Esophagus muscularis mucosa (tissue), 4 donors: ENCODE measurements around the gene HOXD11. TPM values are rescaled to one million over a fixed set of nuclear protein-coding genes. Genes with fewer than 3 reads are reported as not detected.

Experiments used
- DNase-seq: peaks from one replicate; pipeline ENCODE4 v3.0.0-alpha.2; 2017; ENCODE audit errors: extremely low spot score
- H3K27ac ChIP-seq, 4 donors: fragments of 200-600 bp; sonication (generic); replicated peaks in 1 of 4; 1 replicate in 3 of 4; 2 replicates in 1 of 4; pipeline ENCODE4 v1.5.1; 2016 to 2019; ENCODE audit warnings: mild to moderate bottlenecking in 1 of 4
- H3K27me3 ChIP-seq, 4 donors: fragments of 200-600 bp; sonication (generic); one replicate each; pipeline versions ENCODE4 v1.5.1 to v1.6.0; 2016 to 2019
- H3K36me3 ChIP-seq, 4 donors: fragments of 200-600 bp; sonication (generic); one replicate each; pipeline ENCODE4 v1.5.1; 2016 to 2019
- H3K4me1 ChIP-seq, 4 donors: fragments of 200-600 bp; sonication (generic); one replicate each; pipeline ENCODE4 v1.5.1; 2016 to 2019
- H3K4me3 ChIP-seq, 4 donors: fragments of 200-600 bp; sonication (generic); 1 replicate in 2 of 4; 2 replicates in 2 of 4; pipeline ENCODE4 v1.5.1; 2016 to 2019; ENCODE audit warnings: mild to moderate bottlenecking in 4 of 4, moderate library complexity in 1 of 4
- H3K9me3 ChIP-seq, 4 donors: fragments of 200-600 bp; sonication (generic); 1 replicate in 3 of 4; 2 replicates in 1 of 4; pipeline ENCODE4 v1.5.1; 2016 to 2019
- CTCF ChIP-seq, 3 experiments: fragments of 200-600 bp in 2 of 3; fragments of 450-650 bp in 1 of 3; sonication (generic) in 2 of 3; IDR thresholded peaks; one replicate each; pipeline ENCODE4 v1.5.1; 2017 to 2019; ENCODE audit warnings: antibody characterized with exemption in 3 of 3, mild to moderate bottlenecking in 2 of 3, moderate library complexity in 1 of 3
- EP300 ChIP-seq: sonication (generic); formaldehyde crosslinking; IDR thresholded peaks from one replicate; pipeline ENCODE4 v1.6.1; 2017; ENCODE audit warnings: antibody characterized with exemption
- POLR2A ChIP-seq: fragments of 450-650 bp; IDR thresholded peaks from one replicate; pipeline ENCODE4 v1.6.1; 2017; ENCODE audit warnings: antibody characterized with exemption, moderate library complexity, mild to moderate bottlenecking, low read depth
- POLR2AphosphoS5 ChIP-seq, 2 donors: sonication (generic); formaldehyde crosslinking; IDR thresholded peaks; one replicate each; pipeline ENCODE4 v1.6.1; 2017; ENCODE audit warnings: antibody characterized with exemption in 2 of 2
- WGBS: methylation state at CpG from one replicate; pipeline ENCODE4 v1.1.5; 2018; 5-methylcytosine and 5-hydroxymethylcytosine counted together
- intact Hi-C: fragments of 100-400 bp; cut with DNase I; formaldehyde crosslinking; loops from one replicate; pipeline ENCODE4 v1.15.1; 2023
- total RNA-seq, 4 donors: library from RNA; depleted of rRNA; stranded (reverse); fragments of >200 nt; gene quantifications; one replicate each; pipeline versions ENCODE4 v1.1.0 to v1.2.1, GENCODE V29; 2016

Gene HOXD11
- total RNA-seq, 4 donors from 2014 or later, result not detected

GRCh38 chr2:176120364-176121189, 13.5 kb downstream of the HOXD11 start:
- TF ChIP-seq POLR2AphosphoS5 (IDR thresholded peaks at IDR 0.05) (no peak), EP300 (no peak), CTCF (IDR thresholded peaks at IDR 0.05) (no peak), POLR2A (no peak)
- Histone ChIP-seq H3K9me3 (no peaks in the 10 kb centered on the region), H3K27ac (no peak overlapping the region), H3K27me3 (peaks cover 14 to 100% (median 95%) of the 10 kb centered on the region in 4 donors), H3K36me3 (no peaks in the 10 kb centered on the region), H3K4me1 (peaks cover 21 to 43% (median 32%) of the 10 kb centered on the region in 4 donors), H3K4me3 (no peak overlapping the region)
- 20% methylated on average over 13 of the region's 13 CpGs for whole genome bisulfite sequencing
- intact Hi-C loops, result no loop called here
- no peak for DNase-seq

GRCh38 chr2:176121190-176122051, 14.3 kb downstream of the HOXD11 start:
- WGBS, result 19% methylated on average over 23 of the region's 53 CpGs
- no peaks in the 10 kb centered on the region for H3K9me3 ChIP-seq
- H3K27ac ChIP-seq, result no peak overlapping the region
- H3K27me3 ChIP-seq, result peaks cover 12 to 100% (median 91%) of the 10 kb centered on the region in 4 donors
- peak overlapping the region; percentile 48 to 62 (median 50) for H3K4me3 ChIP-seq
- DNase-seq, result no peak
- H3K36me3 ChIP-seq, result no peaks in the 10 kb centered on the region
- peaks cover 19 to 38% (median 27%) of the 10 kb centered on the region in 4 donors for H3K4me1 ChIP-seq
- TF ChIP-seq EP300 (no peak), POLR2AphosphoS5 (IDR thresholded peaks at IDR 0.05) (no peak), POLR2A (no peak), CTCF (IDR thresholded peaks at IDR 0.05) (no peak)
- intact Hi-C loops, result no loop called here

- no peak for DNase-seq
- intact Hi-C loops, result no loop called here
- H3K36me3 ChIP-seq, result no peaks in the 10 kb centered on the region
- peak overlapping the region; percentile 48 to 62 (median 50) for H3K4me3 ChIP-seq
- H3K27me3 ChIP-seq, result peaks cover 10 to 100% (median 87%) of the 10 kb centered on the region in 4 donors
- H3K27ac ChIP-seq, result peak overlapping the region in 1 of 4 donors; percentile 64
- H3K4me1 ChIP-seq, result peaks cover 16 to 39% (median 28%) of the 10 kb centered on the region in 4 donors
- 6% methylated on average over 40 of the region's 47 CpGs for WGBS
- no peaks in the 10 kb centered on the region for H3K9me3 ChIP-seq
- TF ChIP-seq EP300 (no peak), POLR2AphosphoS5 (IDR thresholded peaks at IDR 0.05) (no peak), POLR2A (no peak)
Measured at GRCh38 chr2:176122052-176122682, 15.1 kb downstream of the HOXD11 start.

GRCh38 chr2:176122683-176123410, 15.8 kb downstream of the HOXD11 start, which contains the start of gene HOXD9:
Gene HOXD9, plus strand, starts transcription at chr2:176122719. Its CDS starts 50 bp downstream, at chr2:176122769.
- no peaks in the 10 kb centered on the region for H3K36me3 ChIP-seq
- intact Hi-C loops, result no loop called here
- no peak for TF ChIP-seq POLR2A
- TF ChIP-seq POLR2AphosphoS5 (IDR thresholded peaks at IDR 0.05), result peak; percentile 8 to 9
- WGBS, result 1% methylated on average over 21 of the region's 84 CpGs
- no peak for DNase-seq
- H3K4me1 ChIP-seq, result peaks cover 16 to 41% (median 28%) of the 10 kb centered on the region in 4 donors
- H3K9me3 ChIP-seq, result no peaks in the 10 kb centered on the region
- peaks cover 10 to 100% (median 82%) of the 10 kb centered on the region in 4 donors for H3K27me3 ChIP-seq
- H3K4me3 ChIP-seq, result peak within 1 kb of the TSS; percentile 48 to 62 (median 50)
- H3K27ac ChIP-seq, result peak within 1 kb of the TSS in 3 of 4 donors; percentile 24 to 64 (median 44)
